ENCODE results near the gene KCNIP2.

- TF ChIP-seq, protein P1, sequence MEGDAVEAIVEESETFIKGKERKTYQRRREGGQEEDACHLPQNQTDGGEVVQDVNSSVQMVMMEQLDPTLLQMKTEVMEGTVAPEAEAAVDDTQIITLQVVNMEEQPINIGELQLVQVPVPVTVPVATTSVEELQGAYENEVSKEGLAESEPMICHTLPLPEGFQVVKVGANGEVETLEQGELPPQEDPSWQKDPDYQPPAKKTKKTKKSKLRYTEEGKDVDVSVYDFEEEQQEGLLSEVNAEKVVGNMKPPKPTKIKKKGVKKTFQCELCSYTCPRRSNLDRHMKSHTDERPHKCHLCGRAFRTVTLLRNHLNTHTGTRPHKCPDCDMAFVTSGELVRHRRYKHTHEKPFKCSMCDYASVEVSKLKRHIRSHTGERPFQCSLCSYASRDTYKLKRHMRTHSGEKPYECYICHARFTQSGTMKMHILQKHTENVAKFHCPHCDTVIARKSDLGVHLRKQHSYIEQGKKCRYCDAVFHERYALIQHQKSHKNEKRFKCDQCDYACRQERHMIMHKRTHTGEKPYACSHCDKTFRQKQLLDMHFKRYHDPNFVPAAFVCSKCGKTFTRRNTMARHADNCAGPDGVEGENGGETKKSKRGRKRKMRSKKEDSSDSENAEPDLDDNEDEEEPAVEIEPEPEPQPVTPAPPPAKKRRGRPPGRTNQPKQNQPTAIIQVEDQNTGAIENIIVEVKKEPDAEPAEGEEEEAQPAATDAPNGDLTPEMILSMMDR (conservative IDR thresholded peaks at IDR 0.05) = no peak
- TF ChIP-seq ZFX (IDR thresholded peaks at IDR 0.05) = no peak
Observed at GRCh38 chr10:101888251-101888949, 44.8 kb upstream of the KCNIP2 start.

Data from C4-2B (cell line).